ENCODE data around the gene CXCR3. TPM values are rescaled to one million over a fixed set of nuclear protein-coding genes. Genes with fewer than 3 reads are reported as not detected.

Gene CXCR3
- total RNA-seq, result 10 to 100 TPM; 19.5 to 22.0 TPM
- polyA plus RNA-seq (2013, experiment 1 of 2), result 34.4 TPM
- polyA plus RNA-seq (2013, experiment 2 of 2), result 40.7 TPM
- 3.1 to 93.4 (median 22.6) reads per million in 172 experiments for total RNA-seq

GRCh38 chrX:71618303-71618721 is at the start of gene CXCR3:
TSS of gene CXCR3 (minus strand) at chrX:71618511. CDS start at chrX:71618449, 62 bp downstream.
- TF ChIP-seq, protein P1, sequence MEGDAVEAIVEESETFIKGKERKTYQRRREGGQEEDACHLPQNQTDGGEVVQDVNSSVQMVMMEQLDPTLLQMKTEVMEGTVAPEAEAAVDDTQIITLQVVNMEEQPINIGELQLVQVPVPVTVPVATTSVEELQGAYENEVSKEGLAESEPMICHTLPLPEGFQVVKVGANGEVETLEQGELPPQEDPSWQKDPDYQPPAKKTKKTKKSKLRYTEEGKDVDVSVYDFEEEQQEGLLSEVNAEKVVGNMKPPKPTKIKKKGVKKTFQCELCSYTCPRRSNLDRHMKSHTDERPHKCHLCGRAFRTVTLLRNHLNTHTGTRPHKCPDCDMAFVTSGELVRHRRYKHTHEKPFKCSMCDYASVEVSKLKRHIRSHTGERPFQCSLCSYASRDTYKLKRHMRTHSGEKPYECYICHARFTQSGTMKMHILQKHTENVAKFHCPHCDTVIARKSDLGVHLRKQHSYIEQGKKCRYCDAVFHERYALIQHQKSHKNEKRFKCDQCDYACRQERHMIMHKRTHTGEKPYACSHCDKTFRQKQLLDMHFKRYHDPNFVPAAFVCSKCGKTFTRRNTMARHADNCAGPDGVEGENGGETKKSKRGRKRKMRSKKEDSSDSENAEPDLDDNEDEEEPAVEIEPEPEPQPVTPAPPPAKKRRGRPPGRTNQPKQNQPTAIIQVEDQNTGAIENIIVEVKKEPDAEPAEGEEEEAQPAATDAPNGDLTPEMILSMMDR (IDR thresholded peaks at IDR 0.05), result no peak
- CTCF ChIA-PET, result no interaction called here
- POLR2A ChIA-PET, result interaction anchor here (1.5 to 2.4 kb wide), 3 partner anchors 10 to 563 kb away, joined by 3 to 14 read pairs (median 4); partner anchors contain the start of gene PIN4
- Histone ChIP-seq H3K4me1 (ENCODE audit: insufficient read depth, low read length) (peaks cover 82% of the 10 kb centered on the region), H3K27ac (ENCODE audit: low read depth in 1 of 2, low read length in 2 of 2) (peak within 1 kb of the TSS; percentile 53 to 62), H3K9me3 (ENCODE audit: control insufficient read depth in 1 of 2, insufficient read depth in 1 of 2, low read length in 2 of 2) (no peaks in the 10 kb centered on the region), H3K4me3 (ENCODE audit: low read length) (peak within 1 kb of the TSS; percentile 65), H3K27me3 (ENCODE audit: control insufficient read depth in 1 of 2, insufficient read depth in 2 of 2, low read length in 2 of 2) (no peaks in the 10 kb centered on the region), H3K36me3 (ENCODE audit: insufficient read depth, low read length) (peaks cover 17% of the 10 kb centered on the region)
- Mint-ChIP-seq H3K4me1 (ENCODE audit: low read depth) (peaks cover 68% of the 10 kb centered on the region), H3K27ac (peak within 1 kb of the TSS; percentile 93), H3K36me3 (ENCODE audit: low read depth) (peaks cover 33% of the 10 kb centered on the region), H3K9me3 (no peaks in the 10 kb centered on the region), H3K4me3 (peak within 1 kb of the TSS; percentile 89), H3K27me3 (no peaks in the 10 kb centered on the region)
- peak in 11 of 14 experiments; percentile 21 to 78 (median 43) for DNase-seq
- intact Hi-C loops (cut with DNase I, micrococcal nuclease), result no loop called here
- ATAC-seq (ENCODE audit: poor library complexity), result peak; percentile 42

GRCh38 chrX:71667328-71668247 is 49.3 kb upstream of the CXCR3 start, which contains the start of gene LOC101059915:
TSS of gene LOC101059915 (plus strand) at chrX:71667546.
- Mint-ChIP-seq H3K27ac (no peak within 1 kb of the TSS), H3K36me3 (ENCODE audit: low read depth) (no peaks in the 10 kb centered on the region), H3K9me3 (no peaks in the 10 kb centered on the region), H3K4me3 (no peak within 1 kb of the TSS), H3K4me1 (ENCODE audit: low read depth) (peaks cover 33% of the 10 kb centered on the region), H3K27me3 (no peaks in the 10 kb centered on the region)
- intact Hi-C loops (cut with DNase I, micrococcal nuclease), result no loop called here
- Histone ChIP-seq H3K27me3 (ENCODE audit: control insufficient read depth in 1 of 2, insufficient read depth in 2 of 2, low read length in 2 of 2) (no peaks in the 10 kb centered on the region), H3K9me3 (ENCODE audit: control insufficient read depth in 1 of 2, insufficient read depth in 1 of 2, low read length in 2 of 2) (no peaks in the 10 kb centered on the region), H3K36me3 (ENCODE audit: insufficient read depth, low read length) (no peaks in the 10 kb centered on the region), H3K4me3 (ENCODE audit: low read length) (no peak within 1 kb of the TSS), H3K4me1 (ENCODE audit: insufficient read depth, low read length) (peaks cover 28% of the 10 kb centered on the region), H3K27ac (ENCODE audit: low read depth in 1 of 2, low read length in 2 of 2) (no peak within 1 kb of the TSS)
- TF ChIP-seq, protein P1 (IDR thresholded peaks at IDR 0.05), result no peak
- ATAC-seq (ENCODE audit: poor library complexity) (no peak), DNase-seq (no peak)
- ChIA-PET POLR2A (no interaction called here), CTCF (no interaction called here)

DNA sequence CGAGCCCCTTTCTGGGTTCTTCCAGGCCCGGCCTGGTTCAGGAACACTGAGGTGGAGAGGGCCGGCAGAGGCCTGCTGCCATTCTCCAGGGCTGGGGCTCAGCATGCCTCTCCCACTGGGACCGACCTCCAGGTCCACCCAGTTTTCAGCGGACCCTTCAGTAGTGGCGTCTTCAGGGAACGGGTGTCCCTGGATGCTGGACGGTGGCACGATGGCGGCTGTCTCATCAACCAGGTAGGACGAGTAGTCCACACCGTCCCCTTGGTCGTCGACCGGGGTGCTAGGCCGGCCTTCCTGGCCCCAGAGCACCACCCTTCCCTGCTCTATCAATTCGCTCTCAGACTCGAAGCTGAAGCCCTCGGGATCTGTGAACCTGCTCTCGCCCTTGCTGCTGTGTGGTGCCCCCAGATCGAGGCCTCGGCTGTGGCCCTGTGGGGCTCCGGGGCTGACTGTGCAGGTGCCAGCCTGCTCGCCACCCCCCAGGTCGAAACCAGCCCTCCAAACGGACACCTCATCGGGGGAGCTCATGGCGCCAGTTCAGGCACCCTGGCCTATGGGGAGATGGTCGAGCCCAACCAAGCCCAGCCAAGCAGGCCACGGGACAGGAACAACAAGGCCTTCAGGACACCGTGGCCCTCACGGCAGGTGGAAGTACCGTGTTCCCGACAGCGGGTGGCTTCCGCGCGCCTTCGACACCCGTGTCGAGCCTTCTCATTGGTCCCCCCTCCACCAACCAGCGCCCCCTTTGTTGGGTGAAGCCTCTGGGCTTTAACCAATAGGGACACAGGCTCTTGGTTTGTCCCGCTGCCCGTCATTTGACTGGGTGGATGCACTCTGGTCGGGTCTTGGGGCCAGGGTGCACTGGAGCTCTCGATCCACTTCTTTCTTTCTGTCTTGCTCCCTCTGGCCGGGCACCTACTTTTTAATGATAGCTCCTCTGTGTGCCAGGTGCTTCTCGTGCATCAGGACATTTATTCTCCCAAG is 48.2 kb upstream of the CXCR3 start:
- H3K27me3 ChIP-seq (ENCODE audit: control insufficient read depth in 1 of 2, insufficient read depth in 2 of 2, low read length in 2 of 2), result no peaks in the 10 kb centered on the region
- ATAC-seq (ENCODE audit: poor library complexity), result no peak
- H3K27me3 Mint-ChIP-seq, result no peaks in the 10 kb centered on the region
- ChIA-PET CTCF (no interaction called here), POLR2A (no interaction called here)
- intact Hi-C loops (cut with DNase I, micrococcal nuclease), result no loop called here
- no peaks in the 10 kb centered on the region for H3K36me3 Mint-ChIP-seq (ENCODE audit: low read depth)
- H3K27ac ChIP-seq (ENCODE audit: low read depth in 1 of 2, low read length in 2 of 2), result no peak overlapping the region
- no peaks in the 10 kb centered on the region for H3K9me3 Mint-ChIP-seq
- H3K9me3 ChIP-seq (ENCODE audit: control insufficient read depth in 1 of 2, insufficient read depth in 1 of 2, low read length in 2 of 2), result no peaks in the 10 kb centered on the region
- TF ChIP-seq, protein P1 (IDR thresholded peaks at IDR 0.05), result no peak
- no peak for DNase-seq
- no peaks in the 10 kb centered on the region for H3K36me3 ChIP-seq (ENCODE audit: insufficient read depth, low read length)
- H3K4me1 Mint-ChIP-seq (ENCODE audit: low read depth), result peaks cover 31% of the 10 kb centered on the region
- H3K4me3 Mint-ChIP-seq, result no peak overlapping the region
- H3K4me1 ChIP-seq (ENCODE audit: insufficient read depth, low read length), result peaks cover 33% of the 10 kb centered on the region
- H3K27ac Mint-ChIP-seq, result no peak overlapping the region
- H3K4me3 ChIP-seq (ENCODE audit: low read length), result no peak overlapping the region
